ENCODE data around the gene ZNF516. TPM values are rescaled to one million over a fixed set of nuclear protein-coding genes. Genes with fewer than 3 reads are reported as not detected.

The ZNF516 gene
- total and polyA plus RNA-seq, 4 donors: 2.5 to 12.2 (median 7.6) TPM

GRCh38 chr18:76504749-76505148, 9.7 kb upstream of the ZNF516 start:
- H3K4me3 ChIP-seq (ENCODE audit: low read depth in 1 of 3, low read length in 3 of 3): no peak overlapping the region
- no peaks in the 10 kb centered on the region for H3K9me3 ChIP-seq (ENCODE audit: control insufficient read depth in 4 of 4, low read length in 3 of 4)
- no peak overlapping the region for H3K9ac ChIP-seq (ENCODE audit: low read depth in 1 of 2, low read length in 2 of 2)
- H3K36me3 ChIP-seq (ENCODE audit: control insufficient read depth in 4 of 4, insufficient read depth in 3 of 4, low read depth in 1 of 4, low read length in 3 of 4): no peaks in the 10 kb centered on the region
- no peak for DNase-seq (ENCODE audit: low spot score)
- H3K27ac ChIP-seq (ENCODE audit: low read depth in 1 of 2, low read length in 2 of 2): no peak overlapping the region
- no peaks in the 10 kb centered on the region for H3K4me1 ChIP-seq (ENCODE audit: control insufficient read depth in 4 of 4, insufficient read depth in 4 of 4, low read length in 3 of 4)
- no peaks in the 10 kb centered on the region for H3K27me3 ChIP-seq (ENCODE audit: control insufficient read depth in 4 of 4, insufficient read depth in 4 of 4, low read length in 3 of 4)
- 73% methylated on average over 5 of the region's 5 CpGs for WGBS
- TF ChIP-seq TAF1 (conservative IDR thresholded peaks at IDR 0.05) (no peak), RAD21 (IDR thresholded peaks at IDR 0.05) (no peak), JUND (IDR thresholded peaks at IDR 0.05) (no peak), SP1 (IDR thresholded peaks at IDR 0.05) (no peak), REST (IDR thresholded peaks at IDR 0.05) (no peak), FOXA1 (IDR thresholded peaks at IDR 0.05) (no peak), HNF4G (IDR thresholded peaks at IDR 0.05) (no peak), RXRA (IDR thresholded peaks at IDR 0.05) (no peak), NR2F2 (IDR thresholded peaks at IDR 0.05) (no peak), HNF4A (conservative IDR thresholded peaks at IDR 0.05) (no peak), GABPA (IDR thresholded peaks at IDR 0.05 in 1 of 2, conservative IDR thresholded peaks at IDR 0.05 in 1 of 2) (no peak), FOXA2 (IDR thresholded peaks at IDR 0.05) (no peak)
- TF ChIP-seq, protein P1, sequence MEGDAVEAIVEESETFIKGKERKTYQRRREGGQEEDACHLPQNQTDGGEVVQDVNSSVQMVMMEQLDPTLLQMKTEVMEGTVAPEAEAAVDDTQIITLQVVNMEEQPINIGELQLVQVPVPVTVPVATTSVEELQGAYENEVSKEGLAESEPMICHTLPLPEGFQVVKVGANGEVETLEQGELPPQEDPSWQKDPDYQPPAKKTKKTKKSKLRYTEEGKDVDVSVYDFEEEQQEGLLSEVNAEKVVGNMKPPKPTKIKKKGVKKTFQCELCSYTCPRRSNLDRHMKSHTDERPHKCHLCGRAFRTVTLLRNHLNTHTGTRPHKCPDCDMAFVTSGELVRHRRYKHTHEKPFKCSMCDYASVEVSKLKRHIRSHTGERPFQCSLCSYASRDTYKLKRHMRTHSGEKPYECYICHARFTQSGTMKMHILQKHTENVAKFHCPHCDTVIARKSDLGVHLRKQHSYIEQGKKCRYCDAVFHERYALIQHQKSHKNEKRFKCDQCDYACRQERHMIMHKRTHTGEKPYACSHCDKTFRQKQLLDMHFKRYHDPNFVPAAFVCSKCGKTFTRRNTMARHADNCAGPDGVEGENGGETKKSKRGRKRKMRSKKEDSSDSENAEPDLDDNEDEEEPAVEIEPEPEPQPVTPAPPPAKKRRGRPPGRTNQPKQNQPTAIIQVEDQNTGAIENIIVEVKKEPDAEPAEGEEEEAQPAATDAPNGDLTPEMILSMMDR (IDR thresholded peaks at IDR 0.05; ENCODE audit: low read depth, low read length, missing input control): no peak
- TF ChIP-seq, protein P2, sequence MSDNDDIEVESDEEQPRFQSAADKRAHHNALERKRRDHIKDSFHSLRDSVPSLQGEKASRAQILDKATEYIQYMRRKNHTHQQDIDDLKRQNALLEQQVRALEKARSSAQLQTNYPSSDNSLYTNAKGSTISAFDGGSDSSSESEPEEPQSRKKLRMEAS (IDR thresholded peaks at IDR 0.05): no peak
- TF ChIP-seq, protein P3, sequence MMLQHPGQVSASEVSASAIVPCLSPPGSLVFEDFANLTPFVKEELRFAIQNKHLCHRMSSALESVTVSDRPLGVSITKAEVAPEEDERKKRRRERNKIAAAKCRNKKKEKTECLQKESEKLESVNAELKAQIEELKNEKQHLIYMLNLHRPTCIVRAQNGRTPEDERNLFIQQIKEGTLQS (IDR thresholded peaks at IDR 0.05): no peak
- TF ChIP-seq, protein P4, sequence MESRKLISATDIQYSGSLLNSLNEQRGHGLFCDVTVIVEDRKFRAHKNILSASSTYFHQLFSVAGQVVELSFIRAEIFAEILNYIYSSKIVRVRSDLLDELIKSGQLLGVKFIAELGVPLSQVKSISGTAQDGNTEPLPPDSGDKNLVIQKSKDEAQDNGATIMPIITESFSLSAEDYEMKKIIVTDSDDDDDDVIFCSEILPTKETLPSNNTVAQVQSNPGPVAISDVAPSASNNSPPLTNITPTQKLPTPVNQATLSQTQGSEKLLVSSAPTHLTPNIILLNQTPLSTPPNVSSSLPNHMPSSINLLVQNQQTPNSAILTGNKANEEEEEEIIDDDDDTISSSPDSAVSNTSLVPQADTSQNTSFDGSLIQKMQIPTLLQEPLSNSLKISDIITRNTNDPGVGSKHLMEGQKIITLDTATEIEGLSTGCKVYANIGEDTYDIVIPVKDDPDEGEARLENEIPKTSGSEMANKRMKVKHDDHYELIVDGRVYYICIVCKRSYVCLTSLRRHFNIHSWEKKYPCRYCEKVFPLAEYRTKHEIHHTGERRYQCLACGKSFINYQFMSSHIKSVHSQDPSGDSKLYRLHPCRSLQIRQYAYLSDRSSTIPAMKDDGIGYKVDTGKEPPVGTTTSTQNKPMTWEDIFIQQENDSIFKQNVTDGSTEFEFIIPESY (IDR thresholded peaks at IDR 0.05): no peak

All from liver (tissue), 9 donors.